Measurements from ENCODE around the gene TANC1. TPM values are rescaled to one million over a fixed set of nuclear protein-coding genes. Genes with fewer than 3 reads are reported as not detected.
A peak's percentile ranks its signal among the peaks of the same experiment; 100 is the strongest.

TANC1 gene
- total RNA-seq, 1 donor, result 74.7 TPM

DNA sequence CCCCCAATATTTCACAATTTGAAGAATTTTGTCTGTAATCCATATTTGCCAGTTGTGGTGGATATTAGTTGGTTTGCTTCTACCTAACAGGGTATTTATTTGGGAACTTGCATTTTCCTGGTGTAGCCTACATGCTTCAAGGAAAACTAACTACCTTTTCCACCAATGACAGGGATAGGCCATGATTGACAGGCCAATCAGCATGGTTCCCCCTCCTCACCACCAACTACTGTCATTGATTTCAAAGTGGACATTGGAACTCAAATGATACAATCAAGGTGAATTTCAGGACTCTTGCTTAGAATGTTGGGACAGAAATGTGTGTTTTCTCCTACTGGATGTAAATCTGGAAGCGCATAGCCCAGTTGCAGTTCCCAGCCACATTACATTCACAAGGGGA lies 10.1 kb upstream of the TANC1 start:
- H3K4me3 ChIP-seq (ENCODE audit: low read depth, low read length), result no peak overlapping the region
- TF ChIP-seq, protein P1, sequence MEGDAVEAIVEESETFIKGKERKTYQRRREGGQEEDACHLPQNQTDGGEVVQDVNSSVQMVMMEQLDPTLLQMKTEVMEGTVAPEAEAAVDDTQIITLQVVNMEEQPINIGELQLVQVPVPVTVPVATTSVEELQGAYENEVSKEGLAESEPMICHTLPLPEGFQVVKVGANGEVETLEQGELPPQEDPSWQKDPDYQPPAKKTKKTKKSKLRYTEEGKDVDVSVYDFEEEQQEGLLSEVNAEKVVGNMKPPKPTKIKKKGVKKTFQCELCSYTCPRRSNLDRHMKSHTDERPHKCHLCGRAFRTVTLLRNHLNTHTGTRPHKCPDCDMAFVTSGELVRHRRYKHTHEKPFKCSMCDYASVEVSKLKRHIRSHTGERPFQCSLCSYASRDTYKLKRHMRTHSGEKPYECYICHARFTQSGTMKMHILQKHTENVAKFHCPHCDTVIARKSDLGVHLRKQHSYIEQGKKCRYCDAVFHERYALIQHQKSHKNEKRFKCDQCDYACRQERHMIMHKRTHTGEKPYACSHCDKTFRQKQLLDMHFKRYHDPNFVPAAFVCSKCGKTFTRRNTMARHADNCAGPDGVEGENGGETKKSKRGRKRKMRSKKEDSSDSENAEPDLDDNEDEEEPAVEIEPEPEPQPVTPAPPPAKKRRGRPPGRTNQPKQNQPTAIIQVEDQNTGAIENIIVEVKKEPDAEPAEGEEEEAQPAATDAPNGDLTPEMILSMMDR (IDR thresholded peaks at IDR 0.05; ENCODE audit: insufficient read depth, low read depth, low read length), result no peak
- DNase-seq (ENCODE audit: low read depth), result no peak

DNA sequence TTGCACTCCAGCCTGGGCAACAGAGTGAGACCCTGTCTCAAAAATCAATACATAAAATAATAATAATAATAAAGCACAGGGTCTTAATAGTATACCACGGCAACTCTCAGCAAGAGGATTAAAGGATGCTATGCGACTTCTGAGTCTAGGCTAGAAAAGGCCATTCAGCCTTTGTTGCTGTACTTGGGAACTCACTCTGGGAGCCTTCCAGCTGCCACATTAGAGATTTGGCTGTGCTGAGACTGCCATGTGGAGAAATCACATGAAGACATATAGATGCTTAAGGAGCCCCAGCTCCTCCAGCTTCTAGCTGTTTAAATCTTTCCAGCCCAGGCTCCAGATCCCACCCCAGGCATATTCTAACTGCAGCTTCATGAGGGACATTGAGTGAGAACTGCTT lies 8.2 kb upstream of the TANC1 start:
- H3K4me3 ChIP-seq (ENCODE audit: low read depth, low read length), result no peak overlapping the region
- no peak for DNase-seq (ENCODE audit: low read depth)
- TF ChIP-seq, protein P1 (IDR thresholded peaks at IDR 0.05; ENCODE audit: insufficient read depth, low read depth, low read length), result no peak

DNA sequence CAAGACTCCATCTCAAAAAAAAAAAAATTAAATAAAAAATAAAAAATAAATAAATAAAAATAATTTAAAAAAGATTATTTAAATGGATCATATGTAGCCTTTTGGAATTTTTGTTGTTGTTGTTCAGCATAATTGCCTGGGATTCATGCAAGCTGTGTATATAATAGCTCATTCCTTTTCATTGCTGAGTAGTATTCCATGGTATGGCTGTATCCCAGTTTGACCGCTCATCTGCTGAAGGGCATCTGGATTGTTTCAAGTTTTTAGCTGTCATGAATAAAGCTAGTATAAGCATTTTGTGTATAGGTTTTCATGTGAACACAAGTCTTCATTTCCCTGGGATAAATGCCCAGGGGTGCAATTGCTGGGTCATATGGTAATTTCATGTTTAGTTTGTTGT lies 6.4 kb upstream of the TANC1 start:
- TF ChIP-seq, protein P1 (IDR thresholded peaks at IDR 0.05; ENCODE audit: insufficient read depth, low read depth, low read length), result no peak

DNA sequence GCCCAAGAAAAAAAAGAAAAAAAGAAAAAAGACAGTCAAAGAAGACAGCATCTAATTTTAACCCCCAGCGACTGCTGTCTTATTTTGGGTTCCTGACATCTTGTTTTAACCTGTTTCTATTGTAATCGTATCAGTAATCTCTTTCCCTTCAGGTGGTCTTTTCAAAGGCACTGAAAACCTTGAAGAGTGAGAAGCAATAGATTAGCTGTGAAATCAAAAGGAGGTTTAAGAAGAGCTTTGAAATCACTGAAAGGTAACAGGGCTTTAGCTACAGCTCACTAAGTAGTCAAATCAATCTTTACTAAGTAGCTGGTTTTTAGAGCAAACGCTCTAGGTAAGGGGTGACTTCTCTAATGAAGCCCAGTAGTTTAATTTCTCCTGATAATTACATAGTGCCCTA lies 5.4 kb upstream of the TANC1 start:
- DNase-seq (ENCODE audit: low read depth), result no peak
- TF ChIP-seq, protein P1 (IDR thresholded peaks at IDR 0.05; ENCODE audit: insufficient read depth, low read depth, low read length), result no peak
- no peak overlapping the region for H3K4me3 ChIP-seq (ENCODE audit: low read depth, low read length)

More for the DNA sequence above, 6.4 kb upstream of the TANC1 start:
- H3K4me3 ChIP-seq (ENCODE audit: low read depth, low read length), result no peak overlapping the region
- no peak for DNase-seq (ENCODE audit: low read depth)

DNA sequence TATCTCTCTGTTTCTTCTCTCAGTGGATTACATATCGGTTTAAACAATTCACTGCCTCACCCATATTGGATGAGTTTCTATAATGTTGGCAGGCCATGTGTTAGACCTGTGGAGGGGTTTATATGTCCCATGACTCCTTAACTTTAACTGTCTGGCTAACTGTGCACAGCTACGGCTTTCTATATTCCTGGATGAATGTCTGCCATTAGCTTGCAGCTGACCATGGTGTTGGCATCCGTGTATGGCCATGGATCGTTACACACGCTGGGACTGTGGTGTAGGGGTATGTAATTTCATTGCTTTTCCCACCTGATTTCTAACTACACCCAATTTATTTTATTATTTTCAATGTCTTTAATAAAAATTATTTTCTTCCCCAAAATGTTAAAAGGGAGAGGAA lies 3.3 kb upstream of the TANC1 start:
- H3K4me3 ChIP-seq (ENCODE audit: low read depth, low read length), result no peak overlapping the region
- no peak for DNase-seq (ENCODE audit: low read depth)
- TF ChIP-seq, protein P1 (IDR thresholded peaks at IDR 0.05; ENCODE audit: insufficient read depth, low read depth, low read length), result no peak

DNA sequence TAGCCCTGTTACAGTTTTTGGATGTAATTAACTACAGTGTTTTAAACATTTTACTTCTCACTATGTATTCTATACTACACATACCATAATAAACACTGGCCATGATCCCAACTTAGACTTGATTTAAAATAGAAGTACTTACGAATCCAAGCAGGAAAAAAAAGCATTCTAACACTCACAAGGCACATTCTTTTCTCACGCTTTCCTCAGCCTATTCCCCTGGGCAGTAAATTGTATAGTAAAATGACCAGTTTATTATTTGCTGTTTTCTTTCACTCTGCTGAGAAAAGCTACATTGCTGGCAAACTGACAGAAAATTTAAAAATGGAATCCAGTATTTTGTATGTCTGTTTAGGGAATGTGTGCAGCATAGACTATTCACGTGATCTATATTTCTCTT lies 2.8 kb upstream of the TANC1 start:
- TF ChIP-seq, protein P1 (IDR thresholded peaks at IDR 0.05; ENCODE audit: insufficient read depth, low read depth, low read length), result no peak
- no peak overlapping the region for H3K4me3 ChIP-seq (ENCODE audit: low read depth, low read length)
- peak; percentile 33 for DNase-seq (ENCODE audit: low read depth)

DNA sequence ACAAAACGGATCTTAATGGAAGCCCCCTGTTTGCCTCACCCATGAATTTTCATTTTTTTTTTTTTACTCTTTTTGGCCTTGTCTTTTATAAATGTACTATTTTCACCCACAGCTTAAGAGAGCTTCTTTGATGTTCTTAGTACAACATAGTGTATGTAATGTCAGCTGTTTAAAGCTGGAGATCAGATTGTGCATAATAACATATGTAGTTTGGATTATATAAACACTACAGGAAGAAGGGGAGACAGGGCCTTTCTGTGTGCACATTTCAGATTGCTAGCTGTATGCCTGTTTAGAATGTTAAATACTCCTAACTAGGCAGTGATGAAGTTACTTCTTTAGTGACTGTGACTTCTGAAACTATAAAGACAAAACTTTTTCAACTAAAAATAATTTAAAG lies 2.1 kb upstream of the TANC1 start:
- peak; percentile 18 for DNase-seq (ENCODE audit: low read depth)
- TF ChIP-seq, protein P1 (IDR thresholded peaks at IDR 0.05; ENCODE audit: insufficient read depth, low read depth, low read length), result no peak
- H3K4me3 ChIP-seq (ENCODE audit: low read depth, low read length), result no peak overlapping the region
